ENCODE data around the gene MYO5A. TPM values are rescaled to one million over a fixed set of nuclear protein-coding genes. Genes with fewer than 3 reads are reported as not detected.

Gene MYO5A
- total RNA-seq, 1 experiment from 2014 or later: 21.8 TPM

- Histone ChIP-seq H2AFZ (ENCODE audit: low read length) (no peak overlapping the region), H3K27ac (ENCODE audit: insufficient read length, low read depth, low read length) (peak overlapping the region; percentile 1), H3K23ac (ENCODE audit: insufficient read length, low read depth, low read length) (no peak overlapping the region), H3K18ac (ENCODE audit: insufficient read length, low read depth, low read length) (no peak overlapping the region), H2BK20ac (ENCODE audit: low read depth, low read length, poor library complexity, severe bottlenecking) (no peak overlapping the region), H3K79me2 (ENCODE audit: insufficient read depth, low read length) (no peaks in the 10 kb centered on the region), H2BK5ac (ENCODE audit: insufficient read length, low read length) (no peak overlapping the region), H4K8ac (replicated peaks; ENCODE audit: insufficient read length, low read depth, low read length) (no peak overlapping the region), H3K4ac (ENCODE audit: low read depth, low read length) (no peak overlapping the region), H3K27me3 (ENCODE audit: insufficient read depth, low read length) (no peaks in the 10 kb centered on the region), H3K56ac (ENCODE audit: insufficient read length, low read depth, low read length) (no peak overlapping the region), H4K5ac (ENCODE audit: insufficient read length, low read depth, low read length) (no peak overlapping the region), H3K4me2 (ENCODE audit: insufficient read depth, insufficient read length, low read length) (peak overlapping the region; percentile 8), H3K9ac (ENCODE audit: extremely low read depth, insufficient read length, low read length) (no peak overlapping the region), H3K23me2 (ENCODE audit: insufficient read length, low read depth, low read length, poor library complexity, severe bottlenecking) (no peaks in the 10 kb centered on the region), H4K20me1 (ENCODE audit: control insufficient read depth, insufficient read depth, insufficient read length) (no peaks in the 10 kb centered on the region), H4K91ac (ENCODE audit: insufficient read length, low read depth, low read length) (no peak overlapping the region), H2BK120ac (ENCODE audit: low read depth, low read length, poor library complexity, severe bottlenecking) (no peak overlapping the region), H2BK12ac (ENCODE audit: insufficient read length, low read depth, low read length) (no peak overlapping the region), H3K4me1 (ENCODE audit: insufficient read depth, low read length) (no peaks in the 10 kb centered on the region; the same call in 1 of the 2 replicates), H2AK5ac (ENCODE audit: insufficient read length, low read length) (no peak overlapping the region), H3K14ac (ENCODE audit: insufficient read depth, low read length) (no peak overlapping the region), H3K79me1 (ENCODE audit: insufficient read depth, low read depth, low read length, poor library complexity, severe bottlenecking) (no peaks in the 10 kb centered on the region), H2BK15ac (ENCODE audit: low read depth, low read length) (no peak overlapping the region), H3K9me3 (ENCODE audit: control insufficient read depth, low read depth, low read length) (no peaks in the 10 kb centered on the region), H3T11ph (ENCODE audit: low read length) (no peak overlapping the region)
- Mint-ChIP-seq H3K9me3 (no peaks in the 10 kb centered on the region), H3K36me3 (ENCODE audit: insufficient read depth in 1 of 3, low read depth in 3 of 3) (0 out of 7 replicates have a peak, but pooled peaks cover 0 to 6% (median 2%) of the 10 kb centered on the region in 3 experiments), H3K4me3 (peak overlapping the region in 1 of 2 experiments; percentile 43; a peak in 1 of 5 replicates), H3K4me1 (peaks cover 37% of the 10 kb centered on the region in 2 experiments), H3K27me3 (ENCODE audit: low read depth) (no peaks in the 10 kb centered on the region), H3K27ac (peak overlapping the region; percentile 0 to 63 (median 7); a peak in 4 of 7 replicates)
- no peak for DNase-seq
- WGBS (ENCODE audit: extremely low coverage, insufficient read length, low lambda C conversion rate): no CpG with 5 or more reads among the region's 3 CpGs
- no peak for TF ChIP-seq CTCF (conservative IDR thresholded peaks at IDR 0.05)
Measured at GRCh38 chr15:52338058-52338457, 190.6 kb downstream of the MYO5A start.
